Stimulated activated naive B cell treated with anti-CD40 and anti-IgM and Interleukin-4, amounts not matched to agents 10 μg/mL and 1 μg/mL and 100 μg/mL, for 72 hours (primary cell): Measurements from ENCODE around the gene C6orf136.

ENCODE experiments used
- ATAC-seq, 2 donors: fragments of 150-1000 bp; cut with Tn5 transposase; replicated peaks; 2 replicates each; pipeline ENCODE4 v1.10.0; 2021; ENCODE audit warnings: moderate library complexity in 1 of 2
- DNase-seq: peaks from one replicate; pipeline ENCODE4 v3.0.0; 2021
- H3K27ac Mint-ChIP-seq: one replicate; pipeline ENCODE4 v1.8.0; 2022; ENCODE audit warnings: mild to moderate bottlenecking, mixed read lengths
- H3K27me3 Mint-ChIP-seq, 2 donors: one replicate each; pipeline ENCODE4 v1.8.0; 2022; ENCODE audit warnings: mixed read lengths in 2 of 2
- H3K36me3 Mint-ChIP-seq, 2 donors: one replicate each; pipeline ENCODE4 v1.8.0; 2022; ENCODE audit warnings: mixed read lengths in 2 of 2, mild to moderate bottlenecking in 1 of 2
- H3K4me1 Mint-ChIP-seq, 2 donors: one replicate each; pipeline ENCODE4 v1.8.0; 2022; ENCODE audit warnings: mixed read lengths in 2 of 2, mild to moderate bottlenecking in 1 of 2
- H3K4me3 Mint-ChIP-seq, 2 donors: one replicate each; pipeline ENCODE4 v1.8.0; 2022; ENCODE audit warnings: mild to moderate bottlenecking in 2 of 2, mixed read lengths in 2 of 2, moderate library complexity in 1 of 2
- H3K9me3 Mint-ChIP-seq, 2 donors: one replicate each; pipeline ENCODE4 v1.8.0; 2022; ENCODE audit warnings: mixed read lengths in 2 of 2, mild to moderate bottlenecking in 1 of 2

C6orf136 gene

GRCh38 chr6:30625511-30625910, 21.4 kb upstream of the C6orf136 start:
- H3K27me3 Mint-ChIP-seq: no peaks in the 10 kb centered on the region
- H3K9me3 Mint-ChIP-seq: no peaks in the 10 kb centered on the region
- H3K4me1 Mint-ChIP-seq: peaks cover 26 to 36% of the 10 kb centered on the region in 2 donors
- H3K4me3 Mint-ChIP-seq: peak overlapping the region in 1 of 2 donors; percentile 98
- DNase-seq (no peak), ATAC-seq (no peak)
- no peak overlapping the region for H3K27ac Mint-ChIP-seq
- peaks cover 41 to 64% of the 10 kb centered on the region in 2 donors for H3K36me3 Mint-ChIP-seq

GRCh38 chr6:30626484-30627366, 20.2 kb upstream of the C6orf136 start, which contains the start of gene ATAT1:
TSS of gene ATAT1 (plus strand) at chr6:30626874.
- Mint-ChIP-seq H3K27me3 (no peaks in the 10 kb centered on the region), H3K9me3 (no peaks in the 10 kb centered on the region), H3K4me3 (peak within 1 kb of the TSS; percentile 98), H3K4me1 (peaks cover 26 to 36% of the 10 kb centered on the region in 2 donors), H3K27ac (peak within 1 kb of the TSS; percentile 98), H3K36me3 (peaks cover 50 to 69% of the 10 kb centered on the region in 2 donors)
- ATAC-seq (peak; percentile 99), DNase-seq (peak; percentile 76)

GRCh38 chr6:30635834-30636233, 11.1 kb upstream of the C6orf136 start:
- ATAC-seq (no peak), DNase-seq (no peak)
- H3K4me3 Mint-ChIP-seq: no peak overlapping the region
- H3K27me3 Mint-ChIP-seq: no peaks in the 10 kb centered on the region
- peaks cover 26 to 46% of the 10 kb centered on the region in 2 donors for H3K36me3 Mint-ChIP-seq
- H3K9me3 Mint-ChIP-seq: no peaks in the 10 kb centered on the region
- H3K27ac Mint-ChIP-seq: no peak overlapping the region
- no peaks in the 10 kb centered on the region for H3K4me1 Mint-ChIP-seq

- Mint-ChIP-seq H3K36me3 (peaks cover 24 to 48% of the 10 kb centered on the region in 2 donors), H3K9me3 (no peaks in the 10 kb centered on the region), H3K4me1 (peaks cover 5 to 6% of the 10 kb centered on the region in 2 donors), H3K27me3 (no peaks in the 10 kb centered on the region), H3K4me3 (no peak overlapping the region), H3K27ac (no peak overlapping the region)
- no peak for DNase-seq
- no peak for ATAC-seq
Observed at GRCh38 chr6:30640481-30640880, 6.5 kb upstream of the C6orf136 start.

- ATAC-seq: no peak
- no peak overlapping the region for H3K27ac Mint-ChIP-seq
Observed at GRCh38 chr6:30641048-30641447, 5.9 kb upstream of the C6orf136 start.

GRCh38 chr6:30643656-30644055, 3.3 kb upstream of the C6orf136 start:
- no peak for DNase-seq
- peak overlapping the region; percentile 72 for H3K27ac Mint-ChIP-seq
- no peaks in the 10 kb centered on the region for H3K27me3 Mint-ChIP-seq
- H3K9me3 Mint-ChIP-seq: no peaks in the 10 kb centered on the region
- no peak for ATAC-seq
- H3K36me3 Mint-ChIP-seq: peaks cover 28 to 44% of the 10 kb centered on the region in 2 donors
- H3K4me1 Mint-ChIP-seq: peaks cover 19 to 20% of the 10 kb centered on the region in 2 donors
- H3K4me3 Mint-ChIP-seq: no peak overlapping the region

More at GRCh38 chr6:30641048-30641447, 5.9 kb upstream of the C6orf136 start:
- DNase-seq: no peak
- Mint-ChIP-seq H3K9me3 (no peaks in the 10 kb centered on the region), H3K4me3 (no peak overlapping the region), H3K36me3 (peaks cover 25 to 48% of the 10 kb centered on the region in 2 donors), H3K4me1 (peaks cover 11 to 12% of the 10 kb centered on the region in 2 donors), H3K27me3 (no peaks in the 10 kb centered on the region)

- H3K36me3 Mint-ChIP-seq: peaks cover 28 to 49% of the 10 kb centered on the region in 2 donors
- ATAC-seq (no peak), DNase-seq (no peak)
- H3K4me3 Mint-ChIP-seq: no peak overlapping the region
- H3K4me1 Mint-ChIP-seq: peaks cover 24 to 29% of the 10 kb centered on the region in 2 donors
- no peak overlapping the region for H3K27ac Mint-ChIP-seq
- H3K27me3 Mint-ChIP-seq: no peaks in the 10 kb centered on the region
- no peaks in the 10 kb centered on the region for H3K9me3 Mint-ChIP-seq
Observed at GRCh38 chr6:30644769-30645168, 2.2 kb upstream of the C6orf136 start.

- peaks cover 26 to 50% of the 10 kb centered on the region in 2 donors for H3K36me3 Mint-ChIP-seq
- ATAC-seq (no peak), DNase-seq (no peak)
- H3K27me3 Mint-ChIP-seq: no peaks in the 10 kb centered on the region
- H3K27ac Mint-ChIP-seq: peak overlapping the region; percentile 48
- peaks cover 27 to 32% of the 10 kb centered on the region in 2 donors for H3K4me1 Mint-ChIP-seq
- H3K9me3 Mint-ChIP-seq: no peaks in the 10 kb centered on the region
- peak overlapping the region in 1 of 2 donors; percentile 92 for H3K4me3 Mint-ChIP-seq
Observed at GRCh38 chr6:30645989-30646388, 944 bp upstream of the C6orf136 start.

GRCh38 chr6:30647242-30648116, 546 bp downstream of the C6orf136 start:
- Mint-ChIP-seq H3K4me3 (peak overlapping the region; percentile 90 to 92), H3K27me3 (no peaks in the 10 kb centered on the region), H3K36me3 (peaks cover 29 to 54% of the 10 kb centered on the region in 2 donors), H3K4me1 (peaks cover 28 to 32% of the 10 kb centered on the region in 2 donors), H3K9me3 (no peaks in the 10 kb centered on the region), H3K27ac (peak overlapping the region; percentile 94)
- ATAC-seq (peak; percentile 84 to 85), DNase-seq (peak; percentile 72)

- peak overlapping the region in 1 of 2 donors; percentile 63 for H3K4me3 Mint-ChIP-seq
- H3K27me3 Mint-ChIP-seq: no peaks in the 10 kb centered on the region
- H3K27ac Mint-ChIP-seq: peak overlapping the region; percentile 84
- peaks cover 17 to 25% of the 10 kb centered on the region in 2 donors for H3K4me1 Mint-ChIP-seq
- DNase-seq (no peak), ATAC-seq (peak; percentile 10 to 28)
- H3K36me3 Mint-ChIP-seq: peaks cover 37 to 48% of the 10 kb centered on the region in 2 donors
- no peaks in the 10 kb centered on the region for H3K9me3 Mint-ChIP-seq
Observed at GRCh38 chr6:30651143-30651542, 4.2 kb downstream of the C6orf136 start.

- no peaks in the 10 kb centered on the region for H3K9me3 Mint-ChIP-seq
- DNase-seq (no peak), ATAC-seq (no peak)
- H3K36me3 Mint-ChIP-seq: peaks cover 55 to 71% of the 10 kb centered on the region in 2 donors
- peaks cover 5 to 8% of the 10 kb centered on the region in 2 donors for H3K4me1 Mint-ChIP-seq
- H3K27me3 Mint-ChIP-seq: no peaks in the 10 kb centered on the region
- H3K27ac Mint-ChIP-seq: peak overlapping the region; percentile 76
- no peak overlapping the region for H3K4me3 Mint-ChIP-seq
Observed at GRCh38 chr6:30654798-30655742, 8.1 kb downstream of the C6orf136 start.

- ATAC-seq: no peak
- no peak for DNase-seq
- Mint-ChIP-seq H3K9me3 (no peaks in the 10 kb centered on the region), H3K27me3 (no peaks in the 10 kb centered on the region), H3K4me1 (peaks cover 5 to 8% of the 10 kb centered on the region in 2 donors), H3K36me3 (peaks cover 58 to 71% of the 10 kb centered on the region in 2 donors), H3K27ac (no peak overlapping the region), H3K4me3 (no peak overlapping the region)
Observed at GRCh38 chr6:30655743-30656094, 8.8 kb downstream of the C6orf136 start.

- Mint-ChIP-seq H3K9me3 (no peaks in the 10 kb centered on the region), H3K4me1 (no peaks in the 10 kb centered on the region), H3K27ac (no peak overlapping the region), H3K4me3 (no peak overlapping the region), H3K36me3 (peaks cover 55 to 66% of the 10 kb centered on the region in 2 donors), H3K27me3 (no peaks in the 10 kb centered on the region)
- ATAC-seq: no peak
- DNase-seq: no peak
Observed at GRCh38 chr6:30656513-30656912, 9.6 kb downstream of the C6orf136 start.
